H4 (cell line): ENCODE measurements around the gene NKX2-8. TPM values are rescaled to one million over a fixed set of nuclear protein-coding genes. Genes with fewer than 3 reads are reported as not detected.
A peak's percentile ranks its signal among the peaks of the same experiment; 100 is the strongest.

Experiments
- DNase-seq: peaks from one replicate; pipeline ENCODE4 v3.0.0-alpha.2; 2015; ENCODE audit warnings: low spot score
- total RNA-seq: library from RNA; depleted of rRNA; stranded (reverse); fragments of >200 nt; shearing (Covaris generic); gene quantifications from 2 replicates; pipeline ENCODE4 v1.2.3, GENCODE V29; 2014; rRNA removed

The NKX2-8 gene
- total RNA-seq: 1.6 and 1.7 TPM in 2 replicates

- no peak for DNase-seq
Observed at GRCh38 chr14:36582011-36582873, at the start of gene NKX2-8. Gene NKX2-8, minus strand, starts transcription at chr14:36582614. Its CDS starts 225 bp downstream, at chr14:36582389.

GRCh38 chr14:36627981-36628380, 45.6 kb upstream of the NKX2-8 start:
- DNase-seq: no peak

- DNase-seq: no peak
Observed at GRCh38 chr14:36626151-36626550, 43.7 kb upstream of the NKX2-8 start.

GRCh38 chr14:36625436-36625835, 43.0 kb upstream of the NKX2-8 start:
- no peak for DNase-seq

GRCh38 chr14:36625014-36625413, 42.6 kb upstream of the NKX2-8 start:
- DNase-seq: no peak

GRCh38 chr14:36619853-36620252, 37.4 kb upstream of the NKX2-8 start:
- peak; percentile 35 for DNase-seq

- DNase-seq: no peak
Observed at GRCh38 chr14:36619131-36619530, 36.7 kb upstream of the NKX2-8 start.

- DNase-seq: no peak
Observed at GRCh38 chr14:36618641-36619040, 36.2 kb upstream of the NKX2-8 start.

GRCh38 chr14:36617824-36618223, 35.4 kb upstream of the NKX2-8 start:
- DNase-seq: no peak

GRCh38 chr14:36605506-36605857, 23.1 kb upstream of the NKX2-8 start:
- DNase-seq: no peak

GRCh38 chr14:36604757-36605505, 22.5 kb upstream of the NKX2-8 start:
- DNase-seq: peak; percentile 67

- no peak for DNase-seq
Observed at GRCh38 chr14:36600431-36600830, 18.0 kb upstream of the NKX2-8 start.

- DNase-seq: no peak
Observed at GRCh38 chr14:36591482-36591881, 9.1 kb upstream of the NKX2-8 start.

- no peak for DNase-seq
Observed at GRCh38 chr14:36588788-36589187, 6.4 kb upstream of the NKX2-8 start.

GRCh38 chr14:36588119-36588518, 5.7 kb upstream of the NKX2-8 start:
- DNase-seq: no peak

- DNase-seq: no peak
Observed at GRCh38 chr14:36585100-36585499, 2.7 kb upstream of the NKX2-8 start.

- no peak for DNase-seq
Observed at GRCh38 chr14:36583893-36584811, 1.7 kb upstream of the NKX2-8 start.

GRCh38 chr14:36583242-36583892, 953 bp upstream of the NKX2-8 start:
- DNase-seq: no peak

- no peak for DNase-seq
Observed at GRCh38 chr14:36582874-36583241, 444 bp upstream of the NKX2-8 start.

- DNase-seq: no peak
Observed at GRCh38 chr14:36580856-36581831, 1.3 kb downstream of the NKX2-8 start.
